Fibroblast of skin of left biceps (primary cell): ENCODE data around the gene SCP2.
A peak's percentile ranks its signal among the peaks of the same experiment; 100 is the strongest.
"Not testable (repeated sequence)": the region's sequence is repeated elsewhere in the genome, so short reads cannot be mapped to it uniquely, and the experiment has no call there.

ENCODE experiments used
- DNase-seq, 2 experiments: peaks; one replicate each; pipeline ENCODE4 v3.0.0-alpha.2; 2013; ENCODE audit warnings: low read depth in 2 of 2

Gene SCP2

GRCh38 chr1:52969234-52969633 is 42.2 kb downstream of the SCP2 start:
- DNase-seq, result not testable (repeated sequence)

- DNase-seq, result no peak
Observed at GRCh38 chr1:52970149-52970548, 43.1 kb downstream of the SCP2 start.

GRCh38 chr1:52973841-52974240 is 46.8 kb downstream of the SCP2 start:
- no peak for DNase-seq

- no peak for DNase-seq
Observed at GRCh38 chr1:52976183-52977035, 49.3 kb downstream of the SCP2 start.

- DNase-seq, result no peak
Observed at GRCh38 chr1:52978045-52978444, 51.0 kb downstream of the SCP2 start.

- not testable (repeated sequence) for DNase-seq
Observed at GRCh38 chr1:52992733-52993132, 65.7 kb downstream of the SCP2 start.

GRCh38 chr1:52994656-52995055 is 67.6 kb downstream of the SCP2 start:
- DNase-seq, result no peak

GRCh38 chr1:52996653-52997052 is 69.6 kb downstream of the SCP2 start:
- no peak for DNase-seq

GRCh38 chr1:53001128-53001527 is 74.1 kb downstream of the SCP2 start:
- DNase-seq, result no peak

GRCh38 chr1:53006612-53007011 is 79.5 kb downstream of the SCP2 start:
- not testable (repeated sequence) for DNase-seq

GRCh38 chr1:53010247-53010646 is 83.2 kb downstream of the SCP2 start:
- DNase-seq, result not testable (repeated sequence)

- DNase-seq, result no peak
Observed at GRCh38 chr1:53011175-53011574, 84.1 kb downstream of the SCP2 start.

GRCh38 chr1:53014791-53015507 is 87.9 kb downstream of the SCP2 start:
- peak; percentile 65 to 66 for DNase-seq

- no peak for DNase-seq
Observed at GRCh38 chr1:53015508-53015860, 88.4 kb downstream of the SCP2 start.

GRCh38 chr1:53016705-53017104 is 89.6 kb downstream of the SCP2 start:
- DNase-seq, result no peak

- no peak for DNase-seq
Observed at GRCh38 chr1:53020588-53020987, 93.5 kb downstream of the SCP2 start.

- DNase-seq, result no peak
Observed at GRCh38 chr1:53022179-53022578, 95.1 kb downstream of the SCP2 start.

- no peak for DNase-seq
Observed at GRCh38 chr1:53023546-53023945, 96.5 kb downstream of the SCP2 start.

- no peak for DNase-seq
Observed at GRCh38 chr1:53024117-53024516, 97.0 kb downstream of the SCP2 start.

- no peak for DNase-seq
Observed at GRCh38 chr1:53025034-53025768, 98.1 kb downstream of the SCP2 start.

GRCh38 chr1:53025769-53026112 is 98.7 kb downstream of the SCP2 start:
- DNase-seq, result no peak

GRCh38 chr1:53026254-53026653 is 99.2 kb downstream of the SCP2 start:
- no peak for DNase-seq

GRCh38 chr1:53031732-53032131 is 104.7 kb downstream of the SCP2 start:
- DNase-seq, result no peak
